Measurements from ENCODE around the gene TIMM10.

GRCh38 chr11:57543593-57543992 lies 13.0 kb upstream of the TIMM10 start:
- TF ChIP-seq CTCF (IDR thresholded peaks at IDR 0.05) (no peak), POLR2A (IDR thresholded peaks at IDR 0.05) (no peak)
